H1 (cell line): Measurements from ENCODE around the gene ARID1B.

ENCODE experiments used
- BACH1 ChIP-seq: IDR thresholded peaks from 2 replicates; pipeline ENCODE4 v1.6.1; 2012; ENCODE audit warnings: low read length, improper control_type of control experiment
- EGR1 ChIP-seq: IDR thresholded peaks from 2 replicates; pipeline ENCODE4 v1.6.1; 2011; ENCODE audit warnings: low read depth, low read length, borderline replicate concordance
- EZH2 ChIP-seq: fragments of 200-600 bp; sonication (generic); IDR thresholded peaks from 2 replicates; pipeline ENCODE4 v1.7.1; 2012; ENCODE audit warnings: low read depth, mild to moderate bottlenecking, moderate library complexity, low read length, inconsistent platforms; ENCODE audit not compliant: severe bottlenecking
- GTF2F1 ChIP-seq: IDR thresholded peaks from 2 replicates; pipeline ENCODE4 v1.6.1; 2012; ENCODE audit warnings: low read depth, low read length, improper control_type of control experiment, borderline replicate concordance
- HDAC6 ChIP-seq: IDR thresholded peaks from one replicate; pipeline ENCODE4 v1.7.1; 2012; ENCODE audit warnings: low read depth, mild to moderate bottlenecking, inconsistent platforms, low read length, moderate library complexity
- KDM1A ChIP-seq: fragments of 200-600, 300-600 bp; sonication (generic); IDR thresholded peaks from 2 replicates; pipeline ENCODE4 v1.7.1; 2016; ENCODE audit warnings: mild to moderate bottlenecking, low read length, borderline replicate concordance
- POLR2AphosphoS5 ChIP-seq: IDR thresholded peaks from 2 replicates; pipeline ENCODE4 v1.6.1; 2011; ENCODE audit warnings: low read depth, low read length
- RXRA ChIP-seq: IDR thresholded peaks from 2 replicates; pipeline ENCODE4 v1.6.1; 2011; ENCODE audit warnings: low read depth, mild to moderate bottlenecking, low read length, moderate library complexity; ENCODE audit not compliant: insufficient read depth
- TCF12 ChIP-seq: IDR thresholded peaks from 2 replicates; pipeline ENCODE4 v1.6.1; 2011; ENCODE audit warnings: low read depth, mild to moderate bottlenecking, low read length
- TEAD4 ChIP-seq: IDR thresholded peaks from 2 replicates; pipeline ENCODE4 v1.6.1; 2012; ENCODE audit warnings: low read depth, low read length, inconsistent platforms, mixed read lengths
- ZNF274 ChIP-seq: IDR thresholded peaks from 2 replicates; pipeline ENCODE4 v1.7.0; 2012; ENCODE audit warnings: low read length, borderline replicate concordance; ENCODE audit errors: extremely low read depth
- TF ChIP-seq, protein P1 (sequence below): IDR thresholded peaks from 2 replicates; pipeline ENCODE4 v1.6.1; 2012; ENCODE audit warnings: inconsistent platforms
- TF ChIP-seq, protein P2 (sequence below), 3 experiments: IDR thresholded peaks; 1 replicate in 2 of 3; 2 replicates in 1 of 3; pipeline versions ENCODE4 v1.5.1 to v1.6.1; 2011; ENCODE audit warnings: low read length in 3 of 3, mild to moderate bottlenecking in 3 of 3, inconsistent platforms in 2 of 3, low read depth in 1 of 3, moderate library complexity in 1 of 3; ENCODE audit not compliant: insufficient read depth in 1 of 3; ENCODE audit errors: control extremely low read depth in 1 of 3

GRCh38 chr6:157063923-157064322, 286.7 kb downstream of the ARID1B start:
- TF ChIP-seq EZH2, result no peak
- TF ChIP-seq, protein P1, sequence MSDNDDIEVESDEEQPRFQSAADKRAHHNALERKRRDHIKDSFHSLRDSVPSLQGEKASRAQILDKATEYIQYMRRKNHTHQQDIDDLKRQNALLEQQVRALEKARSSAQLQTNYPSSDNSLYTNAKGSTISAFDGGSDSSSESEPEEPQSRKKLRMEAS, result no peak
- TF ChIP-seq, protein P2, sequence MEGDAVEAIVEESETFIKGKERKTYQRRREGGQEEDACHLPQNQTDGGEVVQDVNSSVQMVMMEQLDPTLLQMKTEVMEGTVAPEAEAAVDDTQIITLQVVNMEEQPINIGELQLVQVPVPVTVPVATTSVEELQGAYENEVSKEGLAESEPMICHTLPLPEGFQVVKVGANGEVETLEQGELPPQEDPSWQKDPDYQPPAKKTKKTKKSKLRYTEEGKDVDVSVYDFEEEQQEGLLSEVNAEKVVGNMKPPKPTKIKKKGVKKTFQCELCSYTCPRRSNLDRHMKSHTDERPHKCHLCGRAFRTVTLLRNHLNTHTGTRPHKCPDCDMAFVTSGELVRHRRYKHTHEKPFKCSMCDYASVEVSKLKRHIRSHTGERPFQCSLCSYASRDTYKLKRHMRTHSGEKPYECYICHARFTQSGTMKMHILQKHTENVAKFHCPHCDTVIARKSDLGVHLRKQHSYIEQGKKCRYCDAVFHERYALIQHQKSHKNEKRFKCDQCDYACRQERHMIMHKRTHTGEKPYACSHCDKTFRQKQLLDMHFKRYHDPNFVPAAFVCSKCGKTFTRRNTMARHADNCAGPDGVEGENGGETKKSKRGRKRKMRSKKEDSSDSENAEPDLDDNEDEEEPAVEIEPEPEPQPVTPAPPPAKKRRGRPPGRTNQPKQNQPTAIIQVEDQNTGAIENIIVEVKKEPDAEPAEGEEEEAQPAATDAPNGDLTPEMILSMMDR (IDR thresholded peaks at IDR 0.05; ENCODE audit: control extremely low read depth in 1 of 3, insufficient read depth in 1 of 3, low read depth in 1 of 3, low read length in 3 of 3), result no peak
- no peak for TF ChIP-seq TCF12
- no peak for TF ChIP-seq EGR1
- no peak for TF ChIP-seq POLR2AphosphoS5
- TF ChIP-seq ZNF274, result no peak
- TF ChIP-seq RXRA, result no peak
- TF ChIP-seq GTF2F1, result no peak
- TF ChIP-seq BACH1, result no peak
- no peak for TF ChIP-seq KDM1A
- TF ChIP-seq TEAD4, result no peak
- no peak for TF ChIP-seq HDAC6
